HG03135 (cell line): ENCODE measurements around the gene ADGRD1.
"Not testable (repeated sequence)": the region's sequence is repeated elsewhere in the genome, so short reads cannot be mapped to it uniquely, and the experiment has no call there.

ENCODE experiments used
- ATAC-seq: cut with Tn5 transposase; IDR thresholded peaks from one replicate; pipeline ENCODE4 v1.9.1; 2021; ENCODE audit warnings: mild to moderate bottlenecking, moderate library complexity; ENCODE audit not compliant: unreplicated experiment

The ADGRD1 gene

GRCh38 chr12:131113568-131114270 lies 160.0 kb downstream of the ADGRD1 start:
- ATAC-seq = no peak

GRCh38 chr12:131114271-131114670 lies 160.6 kb downstream of the ADGRD1 start:
- ATAC-seq = no peak

GRCh38 chr12:131114942-131115584 lies 161.4 kb downstream of the ADGRD1 start:
- ATAC-seq = no peak

GRCh38 chr12:131115766-131116467 lies 162.2 kb downstream of the ADGRD1 start:
- ATAC-seq = no peak

- ATAC-seq = no peak
Observed at GRCh38 chr12:131116468-131117117, 162.9 kb downstream of the ADGRD1 start.

GRCh38 chr12:131117438-131118245 lies 163.9 kb downstream of the ADGRD1 start:
- ATAC-seq = no peak

GRCh38 chr12:131118371-131118770 lies 164.7 kb downstream of the ADGRD1 start:
- no peak for ATAC-seq

- ATAC-seq = not testable (repeated sequence)
Observed at GRCh38 chr12:131119345-131119744, 165.6 kb downstream of the ADGRD1 start.

GRCh38 chr12:131119936-131120335 lies 166.2 kb downstream of the ADGRD1 start:
- no peak for ATAC-seq

GRCh38 chr12:131120831-131121271 lies 167.1 kb downstream of the ADGRD1 start:
- no peak for ATAC-seq

GRCh38 chr12:131121705-131122405 lies 168.1 kb downstream of the ADGRD1 start:
- ATAC-seq = no peak

GRCh38 chr12:131122631-131123030 lies 168.9 kb downstream of the ADGRD1 start:
- no peak for ATAC-seq

- no peak for ATAC-seq
Observed at GRCh38 chr12:131123817-131124216, 170.1 kb downstream of the ADGRD1 start.

GRCh38 chr12:131124487-131125280 lies 171.0 kb downstream of the ADGRD1 start:
- ATAC-seq = no peak

- ATAC-seq = no peak
Observed at GRCh38 chr12:131126662-131127173, 173.0 kb downstream of the ADGRD1 start.

GRCh38 chr12:131128556-131128955 lies 174.8 kb downstream of the ADGRD1 start:
- ATAC-seq = no peak

- not testable (repeated sequence) for ATAC-seq
Observed at GRCh38 chr12:131128966-131129619, 175.4 kb downstream of the ADGRD1 start.

GRCh38 chr12:131129839-131130238 lies 176.1 kb downstream of the ADGRD1 start:
- no peak for ATAC-seq
